ENCODE data around the gene GCNT4.
A peak's percentile ranks its signal among the peaks of the same experiment; 100 is the strongest.

The GCNT4 gene

DNA sequence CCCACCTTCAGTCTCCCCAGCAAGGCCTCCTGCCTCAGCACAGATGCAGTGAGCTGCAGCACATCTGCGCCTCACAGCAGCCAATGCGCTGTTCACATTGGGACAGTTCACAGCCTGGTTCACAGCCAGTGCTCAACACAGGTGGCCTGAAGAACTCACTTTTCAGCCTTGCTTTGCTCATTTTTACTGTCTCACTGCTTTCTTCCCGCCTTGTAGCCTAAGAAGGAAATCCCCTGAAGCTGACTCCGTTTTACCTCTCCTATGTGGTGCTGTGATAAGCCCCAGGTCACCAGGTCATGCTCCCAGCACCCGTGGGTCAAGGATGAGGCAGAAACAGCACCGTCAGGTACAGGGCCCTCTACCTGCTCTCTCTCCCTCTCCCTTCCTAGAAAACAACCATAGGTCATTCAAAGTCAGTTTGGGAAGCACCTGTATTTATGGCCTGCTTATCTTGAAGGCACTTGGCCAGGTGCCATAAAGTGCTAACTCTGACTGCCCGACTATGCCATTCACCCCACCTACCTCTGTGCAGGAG lies 1.1 kb downstream of the GCNT4 start:
- no peak for DNase-seq (ENCODE audit: low read depth)

DNA sequence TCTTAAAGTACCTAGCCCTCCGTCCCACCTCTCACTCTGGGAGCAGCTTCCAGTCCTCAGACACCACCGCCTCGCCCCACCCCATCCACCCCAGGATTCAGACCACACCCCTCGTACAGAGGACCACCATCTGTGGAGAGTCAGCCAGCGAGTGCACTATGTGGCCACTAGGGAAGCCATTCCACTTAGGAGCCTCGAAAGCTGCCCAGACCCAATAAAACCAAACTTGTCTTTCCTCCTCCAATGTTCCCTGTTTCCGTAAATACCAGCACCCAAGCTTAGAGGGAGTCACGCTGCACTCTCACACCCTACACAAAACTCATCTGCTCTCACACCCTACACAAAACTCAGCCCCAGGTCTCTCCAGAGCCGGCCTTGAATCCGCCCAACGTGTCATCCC lies 1.9 kb downstream of the GCNT4 start:
- no peak for DNase-seq (ENCODE audit: low read depth)

DNA sequence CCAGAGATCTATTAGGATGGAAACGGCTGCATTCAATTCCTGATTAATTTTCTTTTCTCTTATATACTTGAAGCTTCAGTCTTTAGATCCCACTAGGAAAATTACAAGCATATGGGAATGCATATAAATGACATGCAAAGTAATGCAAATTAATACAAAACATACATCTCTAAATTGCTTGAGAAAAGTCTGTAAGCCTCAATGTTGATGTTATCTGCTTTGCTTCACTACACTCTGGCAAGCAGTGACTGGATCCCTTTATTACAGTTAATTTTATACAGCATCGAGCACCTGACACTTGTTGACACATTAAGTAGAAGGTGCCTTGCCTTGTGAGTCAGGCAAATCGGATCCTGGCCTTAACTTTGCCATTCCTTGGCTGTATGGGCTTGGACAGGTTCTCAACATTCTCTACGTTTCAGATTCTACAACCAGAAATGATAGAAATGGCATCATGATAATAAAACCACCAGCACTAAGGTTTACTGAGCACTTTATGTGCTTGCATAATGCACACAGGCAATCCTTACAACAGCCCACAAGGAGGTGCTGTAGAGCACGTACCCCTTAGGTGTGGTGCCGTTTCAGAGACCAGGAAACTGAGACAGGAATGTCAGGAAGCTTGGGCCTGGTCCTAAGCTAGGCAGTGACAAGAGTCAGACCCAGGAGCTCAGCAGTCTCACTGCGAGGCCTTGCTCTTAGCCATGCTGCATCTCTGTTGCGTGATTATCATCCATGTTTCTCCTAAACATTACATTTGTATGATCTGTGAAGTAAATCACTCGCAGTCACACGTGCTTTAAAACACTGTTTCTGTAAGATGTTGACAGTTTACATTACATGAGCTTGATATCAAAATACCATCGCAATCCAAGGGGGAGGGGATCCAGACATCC lies 2.7 kb downstream of the GCNT4 start:
- peak; percentile 27 for DNase-seq (ENCODE audit: low read depth)

- no peak for DNase-seq (ENCODE audit: low read depth)
Observed at GRCh38 chr5:75048457-75048953, 3.9 kb downstream of the GCNT4 start.

DNA sequence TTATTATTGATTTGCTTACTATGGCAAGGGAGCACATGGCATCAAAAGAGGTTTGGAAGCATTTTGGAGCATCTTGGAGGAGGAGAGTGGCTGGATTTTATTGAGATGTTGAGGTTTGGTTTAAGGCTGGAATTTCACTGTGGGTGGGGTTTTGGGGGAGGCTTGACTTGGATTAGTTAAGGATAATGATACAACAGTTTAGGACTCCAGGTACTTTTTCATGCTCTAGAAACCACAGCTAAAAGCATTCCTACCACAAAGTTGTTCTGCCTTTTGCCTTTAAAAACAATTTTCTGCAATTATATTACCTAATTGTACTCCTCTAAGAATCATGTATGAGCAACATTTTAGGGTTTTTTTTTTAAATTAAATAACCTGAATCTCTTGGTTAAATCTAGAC lies 5.0 kb downstream of the GCNT4 start:
- no peak for DNase-seq (ENCODE audit: low read depth)

GRCh38 chr5:75046366-75047142 lies 5.8 kb downstream of the GCNT4 start:
- DNase-seq (ENCODE audit: low read depth), result no peak

DNA sequence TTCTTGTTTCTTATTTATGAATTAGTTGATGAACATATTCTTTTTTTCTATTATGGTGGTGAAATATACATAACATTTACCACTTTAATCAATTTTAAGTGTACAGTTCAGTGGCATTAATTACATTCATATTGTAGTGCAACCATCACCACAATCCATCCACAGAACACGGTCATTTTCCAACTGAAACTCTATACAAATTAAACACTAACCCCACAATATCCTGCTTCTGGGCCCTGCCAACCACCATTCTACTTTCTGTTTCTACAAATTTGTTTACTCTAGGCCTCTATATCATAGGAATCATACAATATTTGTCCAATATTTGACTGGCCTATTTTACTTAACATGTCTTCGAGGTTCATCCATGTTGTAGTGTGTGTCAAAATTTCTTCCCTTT lies 7.3 kb downstream of the GCNT4 start:
- DNase-seq (ENCODE audit: low read depth), result no peak

- no peak for DNase-seq (ENCODE audit: low read depth)
Observed at GRCh38 chr5:75044406-75044805, 8.0 kb downstream of the GCNT4 start.

DNA sequence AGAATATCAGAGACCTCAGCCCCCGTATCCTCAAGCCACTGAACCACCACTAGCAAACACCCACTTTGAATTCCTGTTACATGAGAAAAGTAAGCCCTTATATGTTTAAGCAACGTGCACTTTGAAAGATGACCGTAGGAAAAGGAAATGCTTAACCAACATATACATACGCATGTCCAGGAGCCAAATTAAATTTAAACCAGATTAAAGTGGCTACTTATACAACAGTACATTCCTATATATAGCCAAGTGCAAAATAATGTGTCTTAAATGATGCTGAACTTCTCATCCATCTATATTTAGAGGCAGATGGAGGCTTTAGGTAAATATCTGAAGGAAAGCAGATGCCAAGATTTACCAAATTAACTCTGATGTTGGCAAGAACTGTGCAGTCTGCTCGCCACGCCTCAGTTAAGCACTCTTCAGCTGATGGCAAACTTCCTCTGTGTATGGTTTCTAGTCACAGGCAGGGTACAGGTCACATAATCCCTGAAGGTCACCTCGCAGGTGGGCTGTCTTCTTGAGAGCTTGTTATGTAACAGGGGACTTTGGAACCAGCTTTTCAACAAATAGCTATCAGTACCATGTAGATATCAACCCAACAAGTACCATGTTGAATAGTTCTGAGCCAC lies 8.6 kb downstream of the GCNT4 start:
- no peak for DNase-seq (ENCODE audit: low read depth)

DNA sequence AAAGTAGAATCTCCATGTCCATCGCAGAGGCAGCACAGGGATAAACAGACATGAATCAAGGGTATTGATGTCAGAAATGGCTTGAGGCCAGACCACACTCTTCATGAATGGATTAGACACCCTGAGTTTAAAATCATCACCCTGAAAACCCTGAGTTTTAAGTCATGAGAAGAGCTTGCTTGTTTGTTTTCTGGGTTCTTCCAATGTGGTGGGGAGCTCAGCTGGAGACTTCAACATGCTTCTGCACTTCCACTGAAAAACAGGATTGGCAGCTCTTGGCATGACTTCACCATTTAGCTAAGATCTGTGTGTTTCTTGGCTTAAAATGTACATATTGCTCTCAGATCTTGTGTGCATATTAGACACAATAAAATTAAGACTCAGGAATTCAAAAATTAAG lies 9.8 kb downstream of the GCNT4 start:
- DNase-seq (ENCODE audit: low read depth), result no peak

DNA sequence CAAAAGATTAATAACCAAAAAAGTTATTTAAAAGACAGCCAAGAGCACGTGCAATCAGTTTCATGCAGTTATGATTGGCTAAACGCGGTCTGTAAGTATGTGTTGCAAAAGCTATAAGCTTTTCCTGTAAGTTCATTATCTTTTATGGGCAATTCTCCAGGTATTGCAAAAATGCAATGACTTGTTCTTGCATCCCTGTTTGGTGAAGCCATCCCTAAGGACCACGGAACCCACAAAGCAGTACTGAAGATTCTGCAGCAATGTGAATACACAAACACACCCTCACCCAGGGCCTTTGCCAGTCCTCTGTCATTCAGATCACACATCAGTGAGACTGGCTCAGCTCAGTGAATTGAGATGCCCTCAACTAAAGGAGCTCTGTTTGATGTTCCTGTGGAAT lies 11.4 kb downstream of the GCNT4 start:
- no peak for DNase-seq (ENCODE audit: low read depth)

DNA sequence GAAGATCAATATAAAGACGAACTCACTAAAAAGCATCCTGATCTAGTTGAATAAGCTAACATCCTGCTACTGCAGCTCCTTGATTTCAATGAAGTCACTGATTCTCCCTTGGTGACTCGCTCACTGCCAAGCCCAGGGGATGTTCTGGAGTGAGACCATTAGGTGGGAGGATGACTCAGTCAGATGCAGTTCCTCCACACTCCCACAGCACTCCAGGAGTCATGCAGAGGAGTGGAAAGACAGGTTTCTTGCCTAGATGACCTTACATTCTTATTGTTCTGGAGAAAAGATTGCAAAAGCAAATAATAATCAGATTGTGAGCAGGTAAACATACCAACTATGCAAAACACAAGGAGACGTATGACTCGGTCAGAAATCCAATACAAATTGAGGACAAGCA lies 15.3 kb downstream of the GCNT4 start:
- no peak for DNase-seq (ENCODE audit: low read depth)

GRCh38 chr5:75034137-75034739 lies 18.1 kb downstream of the GCNT4 start:
- DNase-seq (ENCODE audit: low read depth), result no peak

- DNase-seq (ENCODE audit: low read depth), result no peak
Observed at GRCh38 chr5:75031366-75031765, 21.0 kb downstream of the GCNT4 start.

GRCh38 chr5:75028090-75028489 lies 24.3 kb downstream of the GCNT4 start:
- no peak for DNase-seq (ENCODE audit: low read depth)

GRCh38 chr5:75023368-75024159 lies 28.8 kb downstream of the GCNT4 start:
- DNase-seq (ENCODE audit: low read depth), result no peak

DNA sequence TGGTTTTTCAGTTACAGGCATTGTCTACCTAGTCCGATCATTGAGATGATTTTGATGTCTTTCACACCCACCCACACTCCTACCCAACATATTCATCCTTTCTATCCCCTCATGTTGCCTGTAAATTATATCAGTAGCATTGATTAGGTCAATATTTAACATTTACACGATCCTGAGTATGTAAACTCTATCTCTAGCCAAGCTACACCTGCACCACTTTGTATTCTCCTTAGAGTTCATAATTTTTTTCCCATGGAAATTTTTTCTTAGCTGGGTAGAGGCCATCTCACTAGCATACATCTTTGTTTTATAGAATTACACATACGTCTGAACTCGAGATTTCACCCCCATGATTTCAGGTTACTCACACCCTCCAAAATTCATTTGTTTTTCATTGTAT lies 30.6 kb downstream of the GCNT4 start:
- DNase-seq (ENCODE audit: low read depth), result no peak

GRCh38 chr5:75021219-75021618 lies 31.1 kb downstream of the GCNT4 start:
- no peak for DNase-seq (ENCODE audit: low read depth)

GRCh38 chr5:75020016-75020656 lies 32.2 kb downstream of the GCNT4 start:
- DNase-seq (ENCODE audit: low read depth), result no peak

GRCh38 chr5:75018805-75019587 lies 33.4 kb downstream of the GCNT4 start:
- no peak for DNase-seq (ENCODE audit: low read depth)

All from HS-27A (cell line).